HG02973 (cell line): ENCODE measurements around the gene BCAR3.
"Not testable (repeated sequence)": the region's sequence is repeated elsewhere in the genome, so short reads cannot be mapped to it uniquely, and the experiment has no call there.

ENCODE experiments used
- ATAC-seq: cut with Tn5 transposase; IDR thresholded peaks from one replicate; pipeline ENCODE4 v1.9.1; 2021; ENCODE audit warnings: moderate library complexity; ENCODE audit not compliant: unreplicated experiment

Gene BCAR3

GRCh38 chr1:93671099-93671621 lies 10.5 kb downstream of the BCAR3 start:
- ATAC-seq, result no peak

DNA sequence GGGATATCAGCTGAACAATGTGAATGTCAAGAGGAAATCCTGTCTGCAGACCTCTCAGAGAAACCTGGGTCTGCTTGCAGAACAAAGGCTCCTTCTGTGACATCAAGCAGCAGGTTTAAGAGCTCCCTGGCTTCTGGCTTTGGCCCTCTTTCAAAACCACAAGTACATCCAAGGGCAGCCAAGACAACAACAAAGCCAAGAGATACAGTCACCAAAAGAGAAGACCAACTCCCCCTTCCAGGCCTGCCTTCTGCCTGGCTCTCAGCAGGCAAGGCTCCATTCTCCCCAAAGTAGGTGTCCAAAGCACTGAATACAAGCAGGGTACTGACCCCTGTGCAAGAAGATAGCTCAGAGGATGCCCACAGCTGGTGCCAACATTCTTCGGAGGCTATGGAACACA lies 11.5 kb downstream of the BCAR3 start:
- no peak for ATAC-seq

DNA sequence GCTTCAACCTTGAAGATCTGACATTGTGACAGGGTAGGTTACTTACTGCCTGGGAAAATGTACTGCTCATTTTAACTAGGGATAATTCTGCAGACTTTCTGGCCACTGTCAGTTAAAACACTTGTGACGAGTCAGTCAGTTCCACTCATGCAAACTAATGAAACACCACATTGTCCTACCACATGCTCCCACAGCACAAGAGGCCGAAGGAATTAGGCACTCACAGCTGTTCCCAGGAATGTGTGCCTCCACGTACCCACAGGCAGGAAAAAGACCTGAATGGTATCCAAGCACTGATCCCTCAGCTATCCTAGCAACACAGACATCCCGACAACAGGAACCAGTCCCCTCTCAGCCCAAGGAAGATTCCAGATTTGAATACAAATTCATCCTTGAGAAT lies 12.3 kb downstream of the BCAR3 start:
- ATAC-seq, result no peak

DNA sequence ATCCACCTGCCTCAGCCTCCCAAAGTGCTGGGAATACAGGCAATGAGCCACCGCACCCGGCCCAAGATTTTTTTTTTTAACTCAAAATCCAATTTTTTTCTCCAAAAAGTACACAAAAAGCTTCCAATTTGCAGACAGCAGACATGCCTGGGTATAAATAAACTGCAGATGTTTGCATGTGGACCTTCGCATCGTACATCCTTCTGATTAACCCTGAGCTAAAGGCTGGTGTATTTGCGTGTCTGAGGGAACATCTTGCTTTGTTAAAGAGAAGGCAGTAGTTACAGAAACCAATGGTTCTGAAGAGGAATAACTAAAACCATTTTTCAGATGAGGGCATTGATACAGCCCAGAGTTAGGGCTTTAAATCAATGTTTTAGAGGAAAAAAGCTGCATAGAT lies 12.7 kb downstream of the BCAR3 start:
- ATAC-seq, result no peak

DNA sequence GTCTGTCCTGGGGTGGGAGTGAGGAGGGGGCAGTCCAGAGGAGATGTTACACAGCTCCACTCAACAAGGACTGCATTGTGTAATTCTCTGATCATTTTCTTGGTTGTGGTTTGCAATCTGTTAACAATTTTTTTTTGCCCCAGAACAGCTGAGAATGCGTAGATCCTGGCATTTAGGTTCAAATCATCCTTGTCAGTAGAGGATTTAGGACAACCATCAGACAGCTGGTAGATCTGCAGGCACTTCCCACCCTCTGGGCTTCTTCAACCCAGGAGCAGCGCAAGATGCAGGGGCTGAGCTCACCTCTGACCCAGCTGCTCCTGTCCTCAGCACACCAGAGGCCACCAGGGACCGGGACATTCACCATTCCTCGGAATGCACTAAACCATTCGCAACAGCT lies 13.5 kb downstream of the BCAR3 start:
- no peak for ATAC-seq

DNA sequence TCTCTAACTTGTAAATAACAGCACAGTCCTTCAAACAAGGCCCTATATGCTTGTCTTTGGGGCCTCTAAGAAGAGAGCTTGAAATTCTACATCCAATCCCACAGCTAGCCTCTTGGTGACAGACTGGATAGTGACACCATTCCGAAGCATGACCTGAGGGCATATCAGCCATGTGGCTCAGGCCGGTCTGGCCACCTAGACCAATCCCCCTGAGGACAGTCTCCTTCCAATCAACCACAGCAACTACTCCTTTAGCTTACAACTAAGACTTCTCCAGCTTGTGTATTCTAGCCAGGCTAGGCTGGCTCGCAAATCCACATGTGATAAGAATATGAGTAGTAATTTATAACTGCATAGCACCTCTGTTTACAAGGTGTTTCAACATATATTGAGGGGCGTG lies 14.0 kb downstream of the BCAR3 start:
- no peak for ATAC-seq

DNA sequence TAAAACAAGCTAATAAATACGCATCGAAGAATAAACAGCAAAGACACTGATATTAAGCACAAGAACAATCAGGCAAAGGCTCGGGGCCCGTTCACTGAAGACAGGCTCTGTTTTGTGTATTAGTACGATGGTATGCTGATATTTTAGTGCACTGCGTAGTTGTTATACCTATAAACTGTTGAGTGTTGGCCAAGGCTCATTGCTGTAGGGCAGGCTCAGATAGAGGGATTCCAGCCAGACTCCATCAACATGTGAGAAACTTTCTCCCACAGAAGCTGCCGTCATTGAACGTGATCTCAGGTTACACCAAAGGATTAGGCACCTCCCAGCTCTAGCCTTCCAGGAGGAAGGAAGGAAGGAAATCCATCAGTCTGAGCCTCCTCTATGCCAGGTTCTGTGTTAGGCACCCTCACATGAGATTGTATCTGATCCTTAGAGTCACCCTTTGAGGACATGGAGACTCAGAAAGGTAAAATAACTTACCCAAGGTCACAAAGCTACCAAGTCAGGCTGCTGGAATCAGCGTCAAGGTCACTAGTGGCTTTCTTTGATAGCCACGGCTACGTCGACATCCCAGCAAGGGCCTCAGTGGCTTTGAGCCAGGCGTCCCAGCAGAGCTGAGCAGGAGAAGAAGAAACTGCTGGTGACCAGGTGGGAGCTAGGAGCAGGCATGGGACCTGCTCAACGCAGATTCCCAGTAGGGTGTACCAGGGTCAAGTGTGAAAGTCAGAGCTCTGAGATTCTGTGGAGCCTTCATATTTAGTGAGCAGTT lies 14.8 kb downstream of the BCAR3 start:
- ATAC-seq, result no peak

- ATAC-seq, result no peak
Observed at GRCh38 chr1:93665015-93665414, 16.6 kb downstream of the BCAR3 start.

GRCh38 chr1:93663208-93663614 lies 18.4 kb downstream of the BCAR3 start:
- no peak for ATAC-seq

GRCh38 chr1:93662481-93663207 lies 19.0 kb downstream of the BCAR3 start:
- ATAC-seq, result no peak

DNA sequence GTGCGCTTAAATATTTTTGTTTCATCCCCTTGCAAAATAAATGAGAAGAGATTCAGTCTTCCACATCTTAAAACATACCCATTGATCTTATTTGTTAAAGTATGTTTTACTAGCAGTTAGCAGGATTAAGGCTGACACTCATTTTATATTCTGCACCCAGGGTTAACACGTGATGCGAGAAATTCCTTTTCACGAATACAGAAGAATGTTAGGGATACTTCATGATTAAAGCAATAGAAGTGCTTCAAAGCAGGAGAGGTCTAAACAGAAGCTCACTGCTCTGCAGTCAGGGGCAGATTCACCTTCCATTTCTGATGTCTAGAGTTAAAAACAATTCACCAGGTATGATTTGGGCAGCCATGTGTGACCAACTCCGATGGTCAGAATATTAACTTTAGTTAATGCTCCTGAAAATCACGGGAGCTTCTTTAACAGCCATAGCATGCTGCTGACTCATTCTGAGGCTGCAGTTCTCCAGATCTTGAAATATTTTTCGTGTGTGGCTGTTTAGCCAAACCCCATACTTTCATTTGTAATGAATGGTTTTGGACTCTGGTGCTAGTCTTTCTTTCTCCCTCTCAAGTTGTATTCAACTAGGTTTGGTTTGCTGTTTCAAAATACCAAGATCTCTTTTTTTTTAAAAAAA lies 19.7 kb downstream of the BCAR3 start:
- no peak for ATAC-seq

- not testable (repeated sequence) for ATAC-seq
Observed at GRCh38 chr1:93661341-93661740, 20.3 kb downstream of the BCAR3 start.

- no peak for ATAC-seq
Observed at GRCh38 chr1:93659822-93660503, 21.7 kb downstream of the BCAR3 start.

DNA sequence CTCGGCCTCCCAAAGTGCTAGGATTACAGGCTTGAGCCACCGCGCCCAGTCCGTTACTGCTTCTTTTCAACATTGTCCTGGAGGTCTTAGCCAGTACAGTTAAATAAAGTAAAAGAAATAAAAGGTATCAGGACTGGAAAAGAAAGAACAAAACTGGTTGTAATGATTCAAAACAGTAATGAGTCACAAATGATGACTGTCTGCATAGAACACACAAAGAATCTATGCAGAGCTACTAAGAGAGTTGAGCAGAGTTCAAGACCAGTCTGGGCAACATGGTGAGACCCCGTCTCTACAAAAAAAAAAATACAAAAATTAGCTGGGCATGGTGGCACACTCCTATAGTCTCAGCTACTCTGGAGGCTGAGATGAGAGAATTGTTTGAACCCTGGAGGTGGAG lies 23.4 kb downstream of the BCAR3 start:
- ATAC-seq, result no peak

GRCh38 chr1:93656491-93656890 lies 25.1 kb downstream of the BCAR3 start:
- ATAC-seq, result no peak

DNA sequence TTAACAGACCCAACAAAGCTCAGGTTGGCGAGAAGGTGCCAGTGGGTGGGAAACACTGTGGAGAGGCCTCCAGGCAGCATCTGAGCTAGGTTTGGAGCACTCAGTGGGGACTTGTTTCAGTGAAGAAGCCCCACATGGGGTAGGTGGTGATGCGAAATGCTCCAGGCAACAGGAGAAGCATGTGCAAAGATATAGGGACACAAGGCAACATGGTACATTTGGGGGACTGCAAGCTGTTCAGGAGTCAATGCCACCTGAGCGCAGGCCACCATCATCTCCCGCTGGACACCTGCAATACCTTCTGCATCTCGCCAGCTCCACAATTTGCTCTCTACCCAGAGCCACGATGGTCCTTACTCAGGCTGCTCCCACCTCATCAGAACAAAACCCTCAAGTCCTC lies 28.0 kb downstream of the BCAR3 start:
- no peak for ATAC-seq

DNA sequence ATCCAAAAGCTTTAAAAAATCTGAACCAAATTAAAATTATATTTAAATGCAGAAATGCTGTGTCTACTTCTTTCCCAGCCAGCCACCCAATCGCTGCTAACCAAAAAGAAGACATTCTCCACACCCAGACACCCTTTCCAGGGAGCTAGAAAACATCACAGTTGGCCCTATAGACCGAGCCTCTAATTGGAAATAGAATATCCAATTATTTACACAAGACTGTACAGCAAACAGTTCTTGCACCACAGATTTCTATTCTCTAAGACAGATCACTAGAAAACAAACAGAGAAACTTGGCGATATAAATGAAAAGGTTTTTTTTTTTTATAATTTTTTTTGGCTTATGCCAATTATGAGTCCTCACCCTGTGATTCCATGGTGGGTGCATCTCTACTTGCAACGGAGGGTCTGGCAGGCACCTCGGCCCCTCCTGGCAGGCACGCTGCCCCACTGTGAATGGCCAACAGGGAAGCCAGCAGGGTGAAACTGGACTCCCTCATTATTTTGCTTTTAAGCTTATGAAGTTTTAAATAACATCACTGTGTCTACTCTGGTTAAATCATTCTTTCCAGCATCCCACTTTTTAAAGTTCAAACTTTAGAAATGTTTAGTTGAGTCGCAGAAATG lies 29.2 kb downstream of the BCAR3 start:
- no peak for ATAC-seq

GRCh38 chr1:93651695-93652094 lies 29.9 kb downstream of the BCAR3 start:
- no peak for ATAC-seq

DNA sequence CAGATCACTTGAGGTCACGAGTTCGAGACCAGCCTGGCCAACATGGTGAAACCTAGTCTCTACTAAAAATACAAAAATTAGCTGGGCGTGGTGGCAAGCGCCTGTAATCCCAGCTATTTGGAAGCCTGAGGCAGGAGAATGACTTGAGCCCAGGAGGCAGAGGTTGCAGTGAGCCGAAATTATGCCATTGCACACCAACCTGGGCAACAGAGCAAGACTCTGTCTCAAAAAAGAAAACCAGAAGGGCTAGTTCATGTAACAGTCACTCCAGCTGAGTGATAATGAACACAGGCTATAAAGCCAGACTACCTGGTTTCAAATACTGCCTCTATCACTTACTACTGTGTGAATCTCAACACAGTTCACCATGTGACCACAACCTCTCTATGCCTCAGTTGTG lies 31.5 kb downstream of the BCAR3 start:
- not testable (repeated sequence) for ATAC-seq

DNA sequence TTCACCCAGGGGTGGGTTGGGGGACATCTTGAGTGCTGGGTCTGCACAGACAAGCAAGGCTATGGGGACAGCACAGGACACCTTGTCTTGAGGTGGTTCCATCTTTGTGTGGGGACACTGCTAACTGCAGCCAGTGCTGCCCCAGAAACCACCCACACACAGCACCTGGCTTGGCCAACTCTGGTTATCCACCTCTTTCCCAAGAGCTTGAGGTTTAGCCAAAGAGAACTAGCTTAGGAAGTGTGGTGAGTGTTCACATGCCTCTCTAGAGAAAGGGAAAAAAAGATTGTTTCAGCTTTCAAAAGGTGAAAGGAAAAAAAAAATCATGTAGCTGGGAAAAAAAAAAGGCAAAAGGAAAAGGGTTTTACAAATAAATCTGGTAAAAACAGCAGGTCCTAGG lies 32.4 kb downstream of the BCAR3 start:
- no peak for ATAC-seq

GRCh38 chr1:93648656-93649055 lies 33.0 kb downstream of the BCAR3 start:
- no peak for ATAC-seq
